Airway epithelial cell (primary cell): ENCODE data around the gene KCNC4. TPM values are rescaled to one million over a fixed set of nuclear protein-coding genes. Genes with fewer than 3 reads are reported as not detected.

Experiments
- total RNA-seq: library from RNA; depleted of rRNA; stranded (reverse); fragments of >200 nt; gene quantifications from 2 replicates; pipeline ENCODE4 v1.2.3, GENCODE V29; 2015

The KCNC4 gene
- 2.5 and 2.9 TPM in 2 replicates for total RNA-seq

DNA sequence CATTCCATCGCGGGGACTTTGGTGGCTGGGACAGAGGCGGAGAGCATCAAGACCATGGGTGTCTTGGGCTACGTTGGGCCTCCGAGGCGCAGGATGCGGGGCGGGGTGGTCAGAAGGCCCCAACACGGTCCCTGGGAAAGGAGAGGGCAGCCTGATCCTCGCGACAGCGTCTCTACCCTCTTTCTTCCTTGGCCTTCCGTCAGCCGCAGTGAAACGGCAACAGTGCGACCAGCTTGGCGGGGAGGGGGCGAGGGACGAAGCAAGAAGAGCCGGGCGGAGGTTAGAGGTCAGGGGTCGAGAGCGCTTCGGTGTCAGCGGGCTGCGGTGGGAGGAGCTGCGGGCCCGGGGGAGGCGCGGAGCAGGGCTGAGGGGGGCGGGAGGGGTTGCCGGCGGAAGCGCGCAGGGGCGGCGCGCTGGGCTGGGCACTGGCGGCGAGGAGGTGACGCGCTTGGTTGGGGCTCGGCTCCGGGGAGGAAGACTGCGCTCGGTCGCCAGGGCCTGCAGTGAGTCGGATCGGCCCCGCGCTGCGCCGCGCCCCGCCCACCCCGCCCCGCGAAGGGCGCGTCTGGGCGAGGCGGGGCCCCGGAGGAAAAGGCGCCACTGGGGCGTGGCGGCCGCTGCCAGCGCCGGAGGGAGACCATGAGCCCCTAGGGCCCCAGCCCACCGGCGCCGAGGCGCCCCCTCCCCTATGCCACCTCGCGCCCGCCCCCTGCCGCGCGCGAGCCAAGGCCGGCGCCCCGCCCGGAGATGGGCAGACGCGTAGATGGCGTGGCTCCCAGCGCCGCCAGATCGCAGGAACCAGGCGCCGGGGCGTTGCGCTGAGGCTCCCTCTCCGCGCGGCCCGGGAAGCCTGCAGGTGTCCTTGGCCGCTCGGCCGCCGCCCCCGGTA is at the start of gene KCNC4:
Gene KCNC4, plus strand, starts transcription at position 600 of the 889 bp plus-strand sequence. CDS start 1,186 bp downstream, outside the sequence.

Other genes starting within 250 kb of the KCNC4 start
- 35.2 and 37.7 TPM in 2 replicates for gene AHCYL1, start 225.5 kb upstream of the KCNC4 start, total RNA-seq
- gene STRIP1, start 175.7 kb upstream of the KCNC4 start, total RNA-seq = 24.3 and 25.1 TPM in 2 replicates
- not detected in 2 replicates for gene ALX3, start 139.6 kb upstream of the KCNC4 start, total RNA-seq
- not detected in 2 replicates for gene UBL4B, start 97.9 kb upstream of the KCNC4 start, total RNA-seq
- 0.19 and 0.21 TPM in 2 replicates for gene SLC6A17, start 59.8 kb upstream of the KCNC4 start, total RNA-seq
- gene RBM15, start 129.1 kb downstream of the KCNC4 start, total RNA-seq = 16.4 and 20.8 TPM in 2 replicates
- gene SLC16A4, start 180.7 kb downstream of the KCNC4 start, total RNA-seq = 2.8 and 3.2 TPM in 2 replicates
- 130 and 145 TPM in 2 replicates for gene LAMTOR5, start 197.4 kb downstream of the KCNC4 start, total RNA-seq
- gene PROK1, start 240.8 kb downstream of the KCNC4 start, total RNA-seq = not detected in 2 replicates